BJ (cell line): ENCODE results near the gene MRPS2. TPM values are rescaled to one million over a fixed set of nuclear protein-coding genes. Genes with fewer than 3 reads are reported as not detected.

ENCODE experiments used
- CTCF ChIA-PET: fragments of 350-600 bp; formaldehyde crosslinking; extraction: SDS; loops from one replicate; lab custom pipeline; 2021; ENCODE audit warnings: antibody characterized with exemption, inconsistent platforms; lab: Yijun Ruan, JAX
- POLR2A ChIA-PET: fragments of 300-600 bp; sonication (Branson Sonifier 250); formaldehyde crosslinking; extraction: SDS; loops from one replicate; lab custom pipeline; 2021; ENCODE audit warnings: antibody characterized with exemption; lab: Charles Lee
- DNase-seq: peaks from one replicate; pipeline ENCODE4 v3.0.0-alpha.2; 2011; ENCODE audit warnings: low read depth
- H3K27me3 ChIP-seq: 2 replicates; pipeline ENCODE4 v1.6.0; 2011; ENCODE audit warnings: low read length; ENCODE audit not compliant: control insufficient read depth, insufficient read depth
- H3K36me3 ChIP-seq: 2 replicates; pipeline ENCODE4 v1.5.1; 2011; ENCODE audit warnings: low read length; ENCODE audit not compliant: control insufficient read depth, insufficient read depth
- H3K4me3 ChIP-seq: 2 replicates; pipeline ENCODE4 v1.5.1; 2011; ENCODE audit warnings: low read depth, mild to moderate bottlenecking, control low read depth, low read length
- CTCF ChIP-seq: IDR thresholded peaks from 2 replicates; pipeline ENCODE4 v1.5.1; 2011; ENCODE audit warnings: low read depth, mild to moderate bottlenecking, control low read depth, inconsistent platforms, low read length, moderate library complexity; ENCODE audit not compliant: insufficient read depth
- polyA plus RNA-seq: library from polyadenylated mRNA; depleted of rRNA; stranded (reverse); fragments of >200 nt; gene quantifications from 2 replicates; pipeline ENCODE4 v1.2.3, GENCODE V29; 2011

The MRPS2 gene
- polyA plus RNA-seq, 1 experiment = 102 TPM

GRCh38 chr9:135488527-135488926, 12.0 kb upstream of the MRPS2 start:
- ChIA-PET POLR2A (no interaction called here), CTCF (no interaction called here)
- TF ChIP-seq CTCF = no peak
- no peak overlapping the region for H3K4me3 ChIP-seq
- peaks cover 31% of the 10 kb centered on the region for H3K36me3 ChIP-seq
- H3K27me3 ChIP-seq = no peaks in the 10 kb centered on the region
- no peak for DNase-seq

GRCh38 chr9:135489188-135489906, 11.1 kb upstream of the MRPS2 start:
- no peak overlapping the region for H3K4me3 ChIP-seq
- peaks cover 28% of the 10 kb centered on the region for H3K36me3 ChIP-seq
- no peaks in the 10 kb centered on the region for H3K27me3 ChIP-seq
- DNase-seq = no peak
- CTCF ChIA-PET = no interaction called here
- POLR2A ChIA-PET = no interaction called here
- TF ChIP-seq CTCF = no peak

- H3K36me3 ChIP-seq = peaks cover 21% of the 10 kb centered on the region
- H3K4me3 ChIP-seq = no peak overlapping the region
- DNase-seq = no peak
- H3K27me3 ChIP-seq = no peaks in the 10 kb centered on the region
- POLR2A ChIA-PET = no interaction called here
- TF ChIP-seq CTCF = no peak
- CTCF ChIA-PET = interaction anchor here (0.6 to 2.0 kb wide), 2 partner anchors 14 to 477 kb away, joined by 3 to 12 read pairs; no protein-coding TSS in a partner anchor
Observed at GRCh38 chr9:135490166-135490870, 10.2 kb upstream of the MRPS2 start.

GRCh38 chr9:135490980-135491464, 9.5 kb upstream of the MRPS2 start:
- peaks cover 15% of the 10 kb centered on the region for H3K36me3 ChIP-seq
- CTCF ChIA-PET = interaction anchor here (1.6 to 2.0 kb wide), 2 partner anchors 9 to 13 kb away, joined by 4 to 12 read pairs; no protein-coding TSS in a partner anchor
- no peaks in the 10 kb centered on the region for H3K27me3 ChIP-seq
- POLR2A ChIA-PET = no interaction called here
- no peak for TF ChIP-seq CTCF
- no peak overlapping the region for H3K4me3 ChIP-seq
- DNase-seq = no peak

- no peak for DNase-seq
- H3K27me3 ChIP-seq = no peaks in the 10 kb centered on the region
- POLR2A ChIA-PET = no interaction called here
- CTCF ChIA-PET = interaction anchor here (0.6 to 2.0 kb wide), 3 partner anchors 8 to 1408 kb away, joined by 3 to 12 read pairs (median 4); no protein-coding TSS in a partner anchor
- TF ChIP-seq CTCF = no peak
- H3K36me3 ChIP-seq = peaks cover 8% of the 10 kb centered on the region
- no peak overlapping the region for H3K4me3 ChIP-seq
Observed at GRCh38 chr9:135491764-135492163, 8.7 kb upstream of the MRPS2 start.
